B cell (primary cell): ENCODE data around the gene PTPRN2. TPM values are rescaled to one million over a fixed set of nuclear protein-coding genes. Genes with fewer than 3 reads are reported as not detected.

Source experiments
- ATAC-seq: fragments of 200-7000 bp; cut with Tn5 transposase; one replicate; pipeline ENCODE4 v1.10.0; 2021; ENCODE audit warnings: low read depth, mild to moderate bottlenecking, moderate number of reproducible peaks, moderate library complexity
- CTCF ChIA-PET: fragments of 350-600 bp; sonication (Branson Sonifier 250); formaldehyde crosslinking; loops from one replicate; lab custom pipeline; 2021; ENCODE audit warnings: antibody characterized with exemption, inconsistent platforms; lab: Charles Lee
- POLR2A ChIA-PET: fragments of 350-600 bp; sonication (Branson Sonifier 250); formaldehyde crosslinking; loops from one replicate; lab custom pipeline; 2021; ENCODE audit warnings: antibody characterized with exemption; lab: Charles Lee
- DNase-seq: peaks from one replicate; pipeline ENCODE4 v3.0.0; 2013
- H2AFZ ChIP-seq: 2 replicates; pipeline ENCODE4 v1.6.1; 2012; ENCODE audit warnings: mild to moderate bottlenecking, low read depth, low read length; ENCODE audit not compliant: insufficient read depth, poor library complexity, severe bottlenecking
- H3K27ac ChIP-seq, 2 donors: 1 replicate in 1 of 2; 2 replicates in 1 of 2; pipeline ENCODE4 v1.5.1; 2012 to 2013; ENCODE audit warnings: low read length in 2 of 2, mild to moderate bottlenecking in 2 of 2, moderate library complexity in 1 of 2
- H3K27me3 ChIP-seq, 4 experiments: fragments of 200-600 bp in 1 of 4; sonication (generic) in 1 of 4; replicated peaks in 1 of 4; 1 replicate in 2 of 4; 2 replicates in 2 of 4; pipeline versions ENCODE4 v1.6.1 to v1.7.0; 2013 to 2016; ENCODE audit warnings: low read length in 3 of 4, mild to moderate bottlenecking in 2 of 4, mixed read lengths in 1 of 4, moderate library complexity in 1 of 4; ENCODE audit not compliant: insufficient read depth in 4 of 4, control insufficient read depth in 3 of 4; ENCODE audit errors: control extremely low read depth in 1 of 4
- H3K36me3 ChIP-seq, 2 experiments: replicated peaks in 1 of 2; 1 replicate in 1 of 2; 2 replicates in 1 of 2; pipeline versions ENCODE4 v1.6.1 to v1.7.1; 2013; ENCODE audit warnings: low read length in 1 of 2; ENCODE audit not compliant: insufficient read depth in 2 of 2, control insufficient read depth in 1 of 2; ENCODE audit errors: control extremely low read depth in 1 of 2, extremely low read depth in 1 of 2
- H3K4me1 ChIP-seq, 2 donors: fragments of 200-600 bp in 1 of 2; sonication (generic) in 1 of 2; 1 replicate in 1 of 2; 2 replicates in 1 of 2; pipeline versions ENCODE4 v1.5.1 to v1.6.1; 2013 to 2017; ENCODE audit warnings: low read length in 2 of 2; ENCODE audit not compliant: control insufficient read depth in 2 of 2, insufficient read depth in 2 of 2
- H3K4me2 ChIP-seq: replicated peaks from 2 replicates; pipeline ENCODE3; 2012; ENCODE audit warnings: mild to moderate bottlenecking, low read depth, low read length; ENCODE audit not compliant: poor library complexity, severe bottlenecking
- H3K4me3 ChIP-seq, 5 experiments: fragments of 200-600 bp in 1 of 5; sonication (generic) in 1 of 5; 1 replicate in 3 of 5; 2 replicates in 2 of 5; pipeline versions ENCODE4 v1.5.1 to v1.7.0; 2011 to 2016; ENCODE audit warnings: low read length in 4 of 5, mild to moderate bottlenecking in 4 of 5, low read depth in 2 of 5, control low read depth in 1 of 5, moderate library complexity in 1 of 5; ENCODE audit not compliant: insufficient read depth in 1 of 5; ENCODE audit errors: control extremely low read depth in 1 of 5, extremely low read depth in 1 of 5
- H3K79me2 ChIP-seq: fragments of 200-600 bp; sonication (generic); one replicate; pipeline ENCODE4 v1.6.0; 2016; ENCODE audit warnings: low read length; ENCODE audit not compliant: control insufficient read depth, insufficient read depth
- H3K9ac ChIP-seq: fragments of 200-600 bp; sonication (generic); 2 replicates; pipeline ENCODE4 v1.6.1; 2017; ENCODE audit warnings: mild to moderate bottlenecking, low read length, moderate library complexity
- H3K9me3 ChIP-seq, 3 donors: one replicate each; pipeline versions ENCODE4 v1.6.1 to v1.7.1; 2013; ENCODE audit warnings: low read length in 2 of 3; ENCODE audit not compliant: control insufficient read depth in 2 of 3, insufficient read depth in 1 of 3; ENCODE audit errors: control extremely low read depth in 1 of 3
- H4K20me1 ChIP-seq: 2 replicates; pipeline ENCODE4 v1.6.0; 2012; ENCODE audit warnings: mild to moderate bottlenecking, low read length; ENCODE audit not compliant: insufficient read depth, control insufficient read depth, poor library complexity, severe bottlenecking
- H3K27ac Mint-ChIP-seq: one replicate; pipeline ENCODE4 v1.8.0; 2021; ENCODE audit warnings: mixed read lengths
- H3K27me3 Mint-ChIP-seq: one replicate; pipeline ENCODE4 v1.8.0; 2021; ENCODE audit warnings: mixed read lengths
- H3K4me1 Mint-ChIP-seq: one replicate; pipeline ENCODE4 v1.8.0; 2021; ENCODE audit warnings: mixed read lengths
- H3K4me3 Mint-ChIP-seq: one replicate; pipeline ENCODE4 v1.8.0; 2021; ENCODE audit warnings: mixed read lengths
- H3K9me3 Mint-ChIP-seq: one replicate; pipeline ENCODE4 v1.8.0; 2022; ENCODE audit warnings: mixed read lengths; ENCODE audit not compliant: insufficient read depth
- EZH2 ChIP-seq: IDR thresholded peaks from 2 replicates; pipeline ENCODE4 v1.6.1; 2012; ENCODE audit warnings: borderline replicate concordance, low read depth, mild to moderate bottlenecking, moderate library complexity, low read length; ENCODE audit not compliant: insufficient read depth, poor library complexity, severe bottlenecking
- WGBS: methylation state at CpG from one replicate; pipeline ENCODE4 v1.1.5; 2013; ENCODE audit warnings: missing lambda C conversion rate; ENCODE audit not compliant: insufficient coverage; 5-methylcytosine and 5-hydroxymethylcytosine counted together
- intact Hi-C: fragments of 100-400 bp; cut with micrococcal nuclease; formaldehyde crosslinking; loops from one replicate; pipeline ENCODE4 v1.10.0; 2022
- polyA plus RNA-seq: library from polyadenylated mRNA; depleted of rRNA; stranded (reverse); fragments of >200 nt; gene quantifications from 2 replicates; pipeline ENCODE4 v1.2.3, GENCODE V29; 2012
- total RNA-seq, 2 donors: library from RNA; stranded (reverse); fragments of 120-200 nt in 1 of 2; gene quantifications; 1 replicate in 1 of 2; 2 replicates in 1 of 2; pipeline versions ENCODE4 v1.2.3 to v1.2.4, GENCODE V29; 2013 to 2022
- TF ChIP-seq, protein P1 (sequence below): fragments of 200-600 bp; IDR thresholded peaks from one replicate; pipeline ENCODE4 v1.8.0; 2022; ENCODE audit warnings: antibody characterized with exemption, mild to moderate bottlenecking

The PTPRN2 gene
- total and polyA plus RNA-seq, 2 donors (not counting 1 experiment from before 2014, with no cell fraction given) = 2.0 to 5.0 TPM

DNA sequence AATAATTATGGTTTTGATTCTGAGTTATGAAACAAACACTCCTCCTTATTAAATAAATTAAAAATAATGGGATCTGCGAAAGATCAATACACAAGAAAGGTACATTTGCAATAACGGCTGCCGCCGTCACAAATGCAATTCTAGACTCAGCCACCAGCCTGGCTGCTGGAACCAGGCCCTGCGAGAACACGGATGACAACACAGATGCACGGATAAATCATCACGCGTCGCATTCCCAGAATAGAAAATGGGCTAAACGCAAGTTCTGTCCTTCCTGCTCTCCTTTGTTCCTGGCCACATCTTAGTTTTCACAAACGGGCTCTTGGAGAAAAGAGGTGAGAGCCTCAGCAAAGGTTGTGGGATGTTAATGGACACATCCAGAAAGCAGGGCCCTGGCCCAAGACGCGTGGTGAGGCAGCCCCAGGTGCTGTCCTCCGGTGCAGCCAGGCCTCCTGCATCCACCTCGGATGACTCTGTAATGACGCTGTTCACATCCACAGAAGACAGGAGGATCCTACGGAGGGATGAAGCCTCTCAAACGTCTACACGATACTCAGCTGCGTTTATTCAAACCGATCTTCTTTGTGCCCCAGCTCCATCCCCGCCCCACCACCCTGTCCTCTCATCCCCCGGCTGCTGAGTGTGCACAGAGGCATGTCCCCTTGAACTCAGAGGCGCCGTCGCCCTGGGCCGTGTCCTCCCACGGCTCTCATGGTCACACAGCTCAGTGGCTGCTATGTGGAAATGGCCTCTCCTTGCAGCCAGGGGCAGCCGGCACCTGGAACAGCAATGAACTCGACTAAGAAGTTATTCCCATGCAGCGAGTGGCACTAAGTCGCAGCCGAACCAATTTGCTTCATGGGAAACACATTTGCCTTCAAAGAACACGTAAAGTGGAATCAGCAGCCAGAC lies 197.9 kb downstream of the PTPRN2 start:
- H4K20me1 ChIP-seq = no peaks in the 10 kb centered on the region

DNA sequence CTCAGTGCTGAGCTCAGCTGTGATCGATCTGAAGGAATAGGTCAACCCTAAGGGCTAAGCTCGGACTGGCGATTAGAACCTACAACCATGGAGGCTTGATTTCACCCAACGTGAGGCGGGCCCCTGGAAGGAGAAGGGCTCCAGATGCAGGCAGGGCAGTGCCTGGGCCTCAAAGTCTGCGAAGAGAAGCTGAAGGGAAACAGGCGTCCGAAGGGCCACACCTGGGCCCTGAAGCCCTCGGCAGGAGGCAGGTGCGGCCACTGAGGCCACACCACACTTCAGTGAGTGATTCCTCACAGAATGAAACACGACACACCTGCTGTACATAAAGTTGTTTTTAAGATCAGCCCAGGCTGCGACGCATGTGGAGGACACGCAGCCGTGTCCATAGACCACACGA lies 198.7 kb downstream of the PTPRN2 start:
- no peak for ATAC-seq
- CTCF ChIA-PET = no interaction called here
- no peaks in the 10 kb centered on the region for H3K4me1 Mint-ChIP-seq
- peaks cover 3% of the 10 kb centered on the region for H3K27me3 Mint-ChIP-seq
- Histone ChIP-seq H3K79me2 (no peaks in the 10 kb centered on the region), H3K9me3 (peaks cover 0 to 27% (median 0%) of the 10 kb centered on the region in 3 donors), H3K4me2 (no peak overlapping the region), H3K27ac (no peak overlapping the region), H3K9ac (no peak overlapping the region), H2AFZ (no peak overlapping the region), H3K4me1 (no peaks in the 10 kb centered on the region), H3K27me3 (no peaks in the 10 kb centered on the region), H4K20me1 (no peaks in the 10 kb centered on the region), H3K4me3 (no peak overlapping the region), H3K36me3 (no peaks in the 10 kb centered on the region)
- POLR2A ChIA-PET = no interaction called here
- DNase-seq = no peak
- no peak overlapping the region for H3K4me3 Mint-ChIP-seq
- TF ChIP-seq, protein P1, sequence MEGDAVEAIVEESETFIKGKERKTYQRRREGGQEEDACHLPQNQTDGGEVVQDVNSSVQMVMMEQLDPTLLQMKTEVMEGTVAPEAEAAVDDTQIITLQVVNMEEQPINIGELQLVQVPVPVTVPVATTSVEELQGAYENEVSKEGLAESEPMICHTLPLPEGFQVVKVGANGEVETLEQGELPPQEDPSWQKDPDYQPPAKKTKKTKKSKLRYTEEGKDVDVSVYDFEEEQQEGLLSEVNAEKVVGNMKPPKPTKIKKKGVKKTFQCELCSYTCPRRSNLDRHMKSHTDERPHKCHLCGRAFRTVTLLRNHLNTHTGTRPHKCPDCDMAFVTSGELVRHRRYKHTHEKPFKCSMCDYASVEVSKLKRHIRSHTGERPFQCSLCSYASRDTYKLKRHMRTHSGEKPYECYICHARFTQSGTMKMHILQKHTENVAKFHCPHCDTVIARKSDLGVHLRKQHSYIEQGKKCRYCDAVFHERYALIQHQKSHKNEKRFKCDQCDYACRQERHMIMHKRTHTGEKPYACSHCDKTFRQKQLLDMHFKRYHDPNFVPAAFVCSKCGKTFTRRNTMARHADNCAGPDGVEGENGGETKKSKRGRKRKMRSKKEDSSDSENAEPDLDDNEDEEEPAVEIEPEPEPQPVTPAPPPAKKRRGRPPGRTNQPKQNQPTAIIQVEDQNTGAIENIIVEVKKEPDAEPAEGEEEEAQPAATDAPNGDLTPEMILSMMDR = no peak
- TF ChIP-seq EZH2 = no peak
- intact Hi-C loops = no loop called here
- WGBS = 93% methylated on average over 16 of the region's 16 CpGs
- no peak overlapping the region for H3K27ac Mint-ChIP-seq
- H3K9me3 Mint-ChIP-seq = no peaks in the 10 kb centered on the region

More for the DNA sequence above, 197.9 kb downstream of the PTPRN2 start:
- intact Hi-C loops = no loop called here
- no peak for TF ChIP-seq EZH2
- TF ChIP-seq, protein P1 = no peak
- CTCF ChIA-PET = interaction anchor here (0.6 kb wide), 1 partner anchor 44 kb away, joined by 3 read pairs; no protein-coding TSS in a partner anchor
- no peak overlapping the region for H3K4me3 Mint-ChIP-seq
- Histone ChIP-seq H3K4me2 (no peak overlapping the region), H3K27me3 (no peaks in the 10 kb centered on the region), H2AFZ (no peak overlapping the region), H3K36me3 (no peaks in the 10 kb centered on the region), H3K4me1 (no peaks in the 10 kb centered on the region), H3K9me3 (peaks cover 0 to 24% (median 0%) of the 10 kb centered on the region in 3 donors), H3K79me2 (no peaks in the 10 kb centered on the region), H3K4me3 (no peak overlapping the region), H3K27ac (no peak overlapping the region), H3K9ac (no peak overlapping the region)
- POLR2A ChIA-PET = no interaction called here
- no peak overlapping the region for H3K27ac Mint-ChIP-seq
- no peaks in the 10 kb centered on the region for H3K9me3 Mint-ChIP-seq
- no peak for ATAC-seq
- no peaks in the 10 kb centered on the region for H3K27me3 Mint-ChIP-seq
- H3K4me1 Mint-ChIP-seq = no peaks in the 10 kb centered on the region
- 91% methylated on average over 32 of the region's 35 CpGs for WGBS
- DNase-seq = no peak
